Measurements from ENCODE around the gene HIBCH. TPM values are rescaled to one million over a fixed set of nuclear protein-coding genes. Genes with fewer than 3 reads are reported as not detected.
A peak's percentile ranks its signal among the peaks of the same experiment; 100 is the strongest.

HIBCH gene
- total and polyA plus RNA-seq, 2 of the 13 experiments (the other 11 are each of a cell fraction or from before 2014, with no cell fraction given): 18.8 to 49.5 TPM

DNA sequence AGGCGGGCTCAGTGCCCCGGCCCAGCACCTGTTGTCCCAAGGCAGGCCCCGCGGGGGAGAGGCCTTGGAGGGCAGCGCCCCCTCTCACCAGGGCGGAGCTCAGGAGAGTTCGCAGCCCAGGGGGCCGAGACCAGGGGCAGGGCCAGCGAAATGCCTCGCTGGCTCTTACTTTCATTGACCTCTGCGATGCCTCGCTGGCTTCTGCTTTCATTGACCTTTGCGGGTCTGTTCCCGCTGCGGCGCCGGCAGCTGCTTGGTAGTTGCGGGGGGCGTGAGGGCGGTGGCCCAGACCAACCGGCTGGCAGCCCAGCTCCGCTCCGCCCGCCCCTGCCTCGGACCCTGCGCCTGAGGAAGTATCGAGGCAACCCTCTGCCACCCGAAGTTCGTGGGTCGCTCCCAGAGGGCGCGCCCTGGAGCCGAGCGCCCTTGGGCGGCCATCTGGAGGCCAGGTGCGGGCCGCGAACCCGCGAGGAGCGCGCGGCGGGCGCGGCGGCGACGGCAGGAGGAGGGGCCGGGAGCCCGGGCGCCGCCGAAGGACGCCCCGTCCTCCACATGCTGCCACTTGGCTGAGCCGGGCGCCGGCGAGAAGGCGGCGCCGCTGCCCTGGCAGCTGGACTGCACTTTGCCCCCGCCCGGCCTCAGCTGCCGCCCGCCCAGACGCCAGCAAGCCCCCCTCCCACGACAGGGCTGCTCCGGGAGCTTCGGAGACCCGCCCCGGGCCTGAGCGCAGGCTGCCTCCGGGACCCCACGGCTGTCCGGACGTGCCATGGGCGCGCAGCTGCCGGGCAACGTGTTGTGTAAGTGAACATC, 139.1 kb downstream of the HIBCH start (continued):
- no peak for TF ChIP-seq ATF7 (IDR thresholded peaks at IDR 0.05)
- TF ChIP-seq ATF7 (CRISPR knock-in tag; IDR thresholded peaks at IDR 0.05): no peak
- TF ChIP-seq, protein P1, sequence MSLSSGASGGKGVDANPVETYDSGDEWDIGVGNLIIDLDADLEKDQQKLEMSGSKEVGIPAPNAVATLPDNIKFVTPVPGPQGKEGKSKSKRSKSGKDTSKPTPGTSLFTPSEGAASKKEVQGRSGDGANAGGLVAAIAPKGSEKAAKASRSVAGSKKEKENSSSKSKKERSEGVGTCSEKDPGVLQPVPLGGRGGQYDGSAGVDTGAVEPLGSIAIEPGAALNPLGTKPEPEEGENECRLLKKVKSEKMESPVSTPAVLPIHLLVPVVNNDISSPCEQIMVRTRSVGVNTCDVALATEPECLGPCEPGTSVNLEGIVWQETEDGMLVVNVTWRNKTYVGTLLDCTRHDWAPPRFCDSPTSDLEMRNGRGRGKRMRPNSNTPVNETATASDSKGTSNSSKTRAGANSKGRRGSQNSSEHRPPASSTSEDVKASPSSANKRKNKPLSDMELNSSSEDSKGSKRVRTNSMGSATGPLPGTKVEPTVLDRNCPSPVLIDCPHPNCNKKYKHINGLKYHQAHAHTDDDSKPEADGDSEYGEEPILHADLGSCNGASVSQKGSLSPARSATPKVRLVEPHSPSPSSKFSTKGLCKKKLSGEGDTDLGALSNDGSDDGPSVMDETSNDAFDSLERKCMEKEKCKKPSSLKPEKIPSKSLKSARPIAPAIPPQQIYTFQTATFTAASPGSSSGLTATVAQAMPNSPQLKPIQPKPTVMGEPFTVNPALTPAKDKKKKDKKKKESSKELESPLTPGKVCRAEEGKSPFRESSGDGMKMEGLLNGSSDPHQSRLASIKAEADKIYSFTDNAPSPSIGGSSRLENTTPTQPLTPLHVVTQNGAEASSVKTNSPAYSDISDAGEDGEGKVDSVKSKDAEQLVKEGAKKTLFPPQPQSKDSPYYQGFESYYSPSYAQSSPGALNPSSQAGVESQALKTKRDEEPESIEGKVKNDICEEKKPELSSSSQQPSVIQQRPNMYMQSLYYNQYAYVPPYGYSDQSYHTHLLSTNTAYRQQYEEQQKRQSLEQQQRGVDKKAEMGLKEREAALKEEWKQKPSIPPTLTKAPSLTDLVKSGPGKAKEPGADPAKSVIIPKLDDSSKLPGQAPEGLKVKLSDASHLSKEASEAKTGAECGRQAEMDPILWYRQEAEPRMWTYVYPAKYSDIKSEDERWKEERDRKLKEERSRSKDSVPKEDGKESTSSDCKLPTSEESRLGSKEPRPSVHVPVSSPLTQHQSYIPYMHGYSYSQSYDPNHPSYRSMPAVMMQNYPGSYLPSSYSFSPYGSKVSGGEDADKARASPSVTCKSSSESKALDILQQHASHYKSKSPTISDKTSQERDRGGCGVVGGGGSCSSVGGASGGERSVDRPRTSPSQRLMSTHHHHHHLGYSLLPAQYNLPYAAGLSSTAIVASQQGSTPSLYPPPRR (CRISPR knock-in tag; IDR thresholded peaks at IDR 0.05; ENCODE audit: borderline replicate concordance): peak; percentile 41; the same call in 1 of the 2 replicates
- TF ChIP-seq ZSCAN30 (CRISPR knock-in tag; IDR thresholded peaks at IDR 0.05): peak; percentile 27; the same call in 1 of the 2 replicates
- TF ChIP-seq SRF (IDR thresholded peaks at IDR 0.05; ENCODE audit: low read depth, low read length): no peak
- TF ChIP-seq MEIS1 (CRISPR knock-in tag; IDR thresholded peaks at IDR 0.05; ENCODE audit: borderline replicate concordance): no peak
- TF ChIP-seq AHR (CRISPR knock-in tag; IDR thresholded peaks at IDR 0.05): peak; percentile 88; the same call in 1 of the 2 replicates
- TF ChIP-seq ARID5B (CRISPR knock-in tag; IDR thresholded peaks at IDR 0.05): peak; percentile 76
- TF ChIP-seq CSRNP2 (CRISPR knock-in tag; conservative IDR thresholded peaks at IDR 0.05; ENCODE audit: low read depth): 0 out of 2 replicates have a peak, but pooled peaks have one; percentile 50
- TF ChIP-seq ZNF670 (CRISPR knock-in tag; IDR thresholded peaks at IDR 0.05; ENCODE audit: borderline replicate concordance): 0 out of 2 replicates have a peak, but pooled peaks have one; percentile 1
- no peak for TF ChIP-seq SMARCC2 (IDR thresholded peaks at IDR 0.05)
- TF ChIP-seq SP5 (CRISPR knock-in tag; IDR thresholded peaks at IDR 0.05; ENCODE audit: borderline replicate concordance, low read depth): peak; percentile 49
- peak; percentile 90; the same call in 1 of the 2 replicates for TF ChIP-seq ZNF672 (CRISPR knock-in tag; IDR thresholded peaks at IDR 0.05)
- TF ChIP-seq KAT7 (CRISPR knock-in tag; IDR thresholded peaks at IDR 0.05; ENCODE audit: borderline replicate concordance): no peak
- no peak; the same call in 1 of the 2 replicates for TF ChIP-seq HNRNPUL1 (IDR thresholded peaks at IDR 0.05; ENCODE audit: low read depth, low read length)
- TF ChIP-seq ZBTB8A (CRISPR knock-in tag; IDR thresholded peaks at IDR 0.05; ENCODE audit: borderline replicate concordance, low read depth): no peak
- TF ChIP-seq, protein P2, sequence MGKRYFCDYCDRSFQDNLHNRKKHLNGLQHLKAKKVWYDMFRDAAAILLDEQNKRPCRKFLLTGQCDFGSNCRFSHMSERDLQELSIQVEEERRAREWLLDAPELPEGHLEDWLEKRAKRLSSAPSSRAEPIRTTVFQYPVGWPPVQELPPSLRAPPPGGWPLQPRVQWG (CRISPR knock-in tag; IDR thresholded peaks at IDR 0.05; ENCODE audit: borderline replicate concordance, low read depth): no peak
- peak; percentile 60 for TF ChIP-seq RBM39 (IDR thresholded peaks at IDR 0.05; ENCODE audit: low read depth, low read length, poor library complexity, severe bottlenecking)
